GM12878 (cell line): ENCODE data around the gene KATNBL1. TPM values are rescaled to one million over a fixed set of nuclear protein-coding genes. Genes with fewer than 3 reads are reported as not detected.

Source experiments
- ETV6 ChIP-seq, 2 experiments: fragments of 450-650 bp in 1 of 2; IDR thresholded peaks in 1 of 2; conservative IDR thresholded peaks in 1 of 2; 2 replicates each; pipeline ENCODE4 v1.6.1; 2014; ENCODE audit warnings: antibody characterized with exemption in 1 of 2, borderline replicate concordance in 1 of 2, low read depth in 1 of 2, mild to moderate bottlenecking in 1 of 2, moderate library complexity in 1 of 2
- HSF1 ChIP-seq: fragments of 150-350 bp; IDR thresholded peaks from 2 replicates; pipeline ENCODE4 v1.6.1; 2014; ENCODE audit warnings: mild to moderate bottlenecking, low read depth, low read length
- MEF2B ChIP-seq: fragments of 450-650 bp; IDR thresholded peaks from 2 replicates; pipeline ENCODE4 v1.6.1; 2018; ENCODE audit warnings: mild to moderate bottlenecking, moderate library complexity; ENCODE audit not compliant: partially characterized antibody, poor library complexity, severe bottlenecking
- MYC ChIP-seq: IDR thresholded peaks from 2 replicates; pipeline ENCODE4 v1.6.1; 2011; ENCODE audit warnings: mild to moderate bottlenecking, low read length, moderate library complexity, inconsistent platforms; ENCODE audit not compliant: insufficient read depth, insufficient replicate concordance, insufficient read length, severe bottlenecking
- NKRF ChIP-seq: fragments of 450-650 bp; conservative IDR thresholded peaks from 2 replicates; pipeline ENCODE4 v1.6.1; 2017; ENCODE audit warnings: mild to moderate bottlenecking, moderate library complexity
- PKNOX1 ChIP-seq: fragments of 450-650 bp; IDR thresholded peaks from 2 replicates; pipeline ENCODE4 v1.6.1; 2016; ENCODE audit warnings: mild to moderate bottlenecking
- POLR2AphosphoS5 ChIP-seq: IDR thresholded peaks from 2 replicates; pipeline ENCODE4 v1.6.1; 2011; ENCODE audit warnings: mild to moderate bottlenecking, low read length, inconsistent platforms
- RAD51 ChIP-seq: fragments of 450-650 bp; IDR thresholded peaks from 2 replicates; pipeline ENCODE4 v1.6.1; 2016; ENCODE audit warnings: moderate library complexity, mild to moderate bottlenecking, inconsistent platforms
- RB1 ChIP-seq: fragments of 450-650 bp; formaldehyde crosslinking; IDR thresholded peaks from 2 replicates; pipeline ENCODE4 v1.6.1; 2017; ENCODE audit warnings: mild to moderate bottlenecking, borderline replicate concordance
- RELA ChIP-seq: fragments of 450-650 bp; IDR thresholded peaks from 2 replicates; pipeline ENCODE4 v1.8.0; 2014; ENCODE audit warnings: borderline replicate concordance; ENCODE audit not compliant: partially characterized antibody
- RFX5 ChIP-seq: IDR thresholded peaks from 2 replicates; pipeline ENCODE4 v1.6.1; 2011; ENCODE audit warnings: low read depth, low read length, improper control_type of control experiment
- SMC3 ChIP-seq: IDR thresholded peaks from 2 replicates; pipeline ENCODE4 v1.6.1; 2011; ENCODE audit warnings: low read length, improper control_type of control experiment, borderline replicate concordance
- STAT3 ChIP-seq: IDR thresholded peaks from 2 replicates; pipeline ENCODE4 v1.6.1; 2011; ENCODE audit warnings: low read depth, low read length, improper control_type of control experiment
- SUPT20H ChIP-seq: IDR thresholded peaks from 2 replicates; pipeline ENCODE4 v1.6.1; 2011; ENCODE audit warnings: low read depth, mild to moderate bottlenecking, low read length, moderate library complexity, borderline replicate concordance; ENCODE audit not compliant: control insufficient read depth
- TCF3 ChIP-seq: IDR thresholded peaks from 2 replicates; pipeline ENCODE4 v1.6.1; 2012; ENCODE audit warnings: low read depth, mild to moderate bottlenecking, low read length, borderline replicate concordance; ENCODE audit not compliant: insufficient read depth
- USF1 ChIP-seq: IDR thresholded peaks from 2 replicates; pipeline ENCODE4 v1.6.1; 2011; ENCODE audit warnings: borderline replicate concordance, low read depth, mild to moderate bottlenecking, moderate library complexity, mixed read lengths, low read length; ENCODE audit not compliant: insufficient read depth; ENCODE audit errors: extremely low read length
- ZBTB11 ChIP-seq: fragments of 450-650 bp; formaldehyde crosslinking; IDR thresholded peaks from 2 replicates; pipeline ENCODE4 v1.5.0; 2022; ENCODE audit warnings: mild to moderate bottlenecking, missing genetic modification characterization
- ZNF24 ChIP-seq: fragments of 450-650 bp; IDR thresholded peaks from 2 replicates; pipeline ENCODE4 v1.6.1; 2017; ENCODE audit warnings: antibody characterized with exemption, mild to moderate bottlenecking
- ZNF622 ChIP-seq: fragments of 450-650 bp; IDR thresholded peaks from 2 replicates; pipeline ENCODE4 v1.6.1; 2017; ENCODE audit warnings: mild to moderate bottlenecking, inconsistent platforms
- polyA plus RNA-seq, 11 experiments: library from polyadenylated mRNA; depleted of rRNA in 4 of 11; unstranded in 6 of 11; stranded (reverse) in 5 of 11; fragments of >200 nt; fragmentation: Nextera tagmentation in 4 of 11; fragmentation: Illumina TruSeq in 1 of 11; extraction: Ambion mirVana in 4 of 11; extraction: Trizol in 1 of 11; gene quantifications; 1 replicate in 1 of 11; 2 replicates in 10 of 11; pipeline versions ENCODE4 v1.2.1 to v1.2.3, GENCODE V29; 2011 to 2016; ENCODE audit warnings: inconsistent platforms in 2 of 11, missing spikeins in 2 of 11, low read depth in 1 of 11
- total RNA-seq, 4 experiments: library from RNA; depleted of rRNA in 3 of 4; stranded (reverse); fragments of >200 nt in 3 of 4; fragmentation: Illumina TruSeq in 1 of 4; extraction: Trizol in 1 of 4; gene quantifications; 2 replicates each; pipeline versions ENCODE4 v1.2.1 to v1.2.3, GENCODE V29; 2013 to 2021

The KATNBL1 gene
- total and polyA plus RNA-seq, 10 of the 15 experiments (the other 5 are each of a cell fraction or from before 2014, with no cell fraction given), result 7.8 to 58.8 (median 30.1) TPM

- TF ChIP-seq SMC3 (peak; percentile 91), RB1 (peak; percentile 94; the same call in 1 of the 2 replicates), HSF1 (no peak), ZNF622 (no peak), PKNOX1 (no peak), POLR2AphosphoS5 (peak; percentile 89), MEF2B (peak; percentile 48), RAD51 (no peak), SUPT20H (no peak), ETV6 (conservative IDR thresholded peaks at IDR 0.05 in 1 of 2, IDR thresholded peaks at IDR 0.05 in 1 of 2; ENCODE audit: borderline replicate concordance in 1 of 2, low read depth in 1 of 2) (no peak), RELA (peak; percentile 60), NKRF (peak; percentile 97), MYC (no peak), ZNF24 (no peak), ZBTB11 (CRISPR knock-in tag) (no peak), RFX5 (0 out of 2 replicates have a peak, but pooled peaks have one; percentile 49), TCF3 (peak; percentile 25; the same call in 1 of the 2 replicates), STAT3 (no peak), USF1 (no peak)
These were observed at the start of gene KATNBL1 (continued) for GRCh38 chr15:34209421-34210282.
